ENCODE data around the gene AASS.

AASS gene

GRCh38 chr7:122118757-122119156 is 25.3 kb downstream of the AASS start:
- Histone ChIP-seq H3K4me1 (ENCODE audit: control insufficient read depth in 1 of 2, insufficient read depth in 2 of 2, low read length in 2 of 2) (no peaks in the 10 kb centered on the region), H3K36me3 (ENCODE audit: control insufficient read depth in 1 of 2, insufficient read depth in 2 of 2, low read length in 2 of 2) (peaks cover 13 to 34% of the 10 kb centered on the region in 2 donors), H3K9me3 (ENCODE audit: control insufficient read depth in 1 of 2, low read length in 2 of 2) (no peaks in the 10 kb centered on the region), H3K27ac (ENCODE audit: low read length) (no peak overlapping the region), H3K4me3 (ENCODE audit: low read depth in 1 of 2, low read length in 2 of 2) (no peak overlapping the region), H3K27me3 (ENCODE audit: low read depth, low read length) (no peaks in the 10 kb centered on the region)

- Histone ChIP-seq H3K27ac (ENCODE audit: low read length) (no peak overlapping the region), H3K27me3 (ENCODE audit: low read depth, low read length) (no peaks in the 10 kb centered on the region), H3K4me1 (ENCODE audit: control insufficient read depth in 1 of 2, insufficient read depth in 2 of 2, low read length in 2 of 2) (no peaks in the 10 kb centered on the region), H3K36me3 (ENCODE audit: control insufficient read depth in 1 of 2, insufficient read depth in 2 of 2, low read length in 2 of 2) (peaks cover 9 to 65% of the 10 kb centered on the region in 2 donors), H3K4me3 (ENCODE audit: low read depth in 1 of 2, low read length in 2 of 2) (no peak overlapping the region), H3K9me3 (ENCODE audit: control insufficient read depth in 1 of 2, low read length in 2 of 2) (peaks cover 4 to 12% of the 10 kb centered on the region in 2 donors)
Observed at GRCh38 chr7:122103064-122103463, 41.0 kb downstream of the AASS start.

- no peaks in the 10 kb centered on the region for H3K4me1 ChIP-seq (ENCODE audit: control insufficient read depth in 1 of 2, insufficient read depth in 2 of 2, low read length in 2 of 2)
- H3K9me3 ChIP-seq (ENCODE audit: control insufficient read depth in 1 of 2, low read length in 2 of 2), result peaks cover 0 to 4% of the 10 kb centered on the region in 2 donors
- peaks cover 9 to 40% of the 10 kb centered on the region in 2 donors for H3K36me3 ChIP-seq (ENCODE audit: control insufficient read depth in 1 of 2, insufficient read depth in 2 of 2, low read length in 2 of 2)
- no peak overlapping the region for H3K4me3 ChIP-seq (ENCODE audit: low read depth in 1 of 2, low read length in 2 of 2)
- H3K27ac ChIP-seq (ENCODE audit: low read length), result no peak overlapping the region
- H3K27me3 ChIP-seq (ENCODE audit: low read depth, low read length), result no peaks in the 10 kb centered on the region
Observed at GRCh38 chr7:122100021-122100420, 44.0 kb downstream of the AASS start.

GRCh38 chr7:122095642-122096041 is 48.4 kb downstream of the AASS start:
- Histone ChIP-seq H3K27me3 (ENCODE audit: low read depth, low read length) (no peaks in the 10 kb centered on the region), H3K9me3 (ENCODE audit: control insufficient read depth in 1 of 2, low read length in 2 of 2) (no peaks in the 10 kb centered on the region), H3K4me3 (ENCODE audit: low read depth in 1 of 2, low read length in 2 of 2) (no peak overlapping the region), H3K27ac (ENCODE audit: low read length) (no peak overlapping the region), H3K4me1 (ENCODE audit: control insufficient read depth in 1 of 2, insufficient read depth in 2 of 2, low read length in 2 of 2) (no peaks in the 10 kb centered on the region), H3K36me3 (ENCODE audit: control insufficient read depth in 1 of 2, insufficient read depth in 2 of 2, low read length in 2 of 2) (peaks cover 0 to 20% of the 10 kb centered on the region in 2 donors)

GRCh38 chr7:122094549-122094948 is 49.5 kb downstream of the AASS start:
- no peaks in the 10 kb centered on the region for H3K4me1 ChIP-seq (ENCODE audit: control insufficient read depth in 1 of 2, insufficient read depth in 2 of 2, low read length in 2 of 2)
- H3K36me3 ChIP-seq (ENCODE audit: control insufficient read depth in 1 of 2, insufficient read depth in 2 of 2, low read length in 2 of 2), result peaks cover 8 to 17% of the 10 kb centered on the region in 2 donors
- H3K9me3 ChIP-seq (ENCODE audit: control insufficient read depth in 1 of 2, low read length in 2 of 2), result no peaks in the 10 kb centered on the region
- H3K27ac ChIP-seq (ENCODE audit: low read length), result no peak overlapping the region
- no peak overlapping the region for H3K4me3 ChIP-seq (ENCODE audit: low read depth in 1 of 2, low read length in 2 of 2)
- H3K27me3 ChIP-seq (ENCODE audit: low read depth, low read length), result no peaks in the 10 kb centered on the region

- H3K36me3 ChIP-seq (ENCODE audit: control insufficient read depth in 1 of 2, insufficient read depth in 2 of 2, low read length in 2 of 2), result peaks cover 8 to 20% of the 10 kb centered on the region in 2 donors
- no peaks in the 10 kb centered on the region for H3K9me3 ChIP-seq (ENCODE audit: control insufficient read depth in 1 of 2, low read length in 2 of 2)
- H3K4me3 ChIP-seq (ENCODE audit: low read depth in 1 of 2, low read length in 2 of 2), result no peak overlapping the region
- H3K27ac ChIP-seq (ENCODE audit: low read length), result no peak overlapping the region
- no peaks in the 10 kb centered on the region for H3K4me1 ChIP-seq (ENCODE audit: control insufficient read depth in 1 of 2, insufficient read depth in 2 of 2, low read length in 2 of 2)
- no peaks in the 10 kb centered on the region for H3K27me3 ChIP-seq (ENCODE audit: low read depth, low read length)
Observed at GRCh38 chr7:122092964-122093797, 50.9 kb downstream of the AASS start.

GRCh38 chr7:122082670-122083069 is 61.4 kb downstream of the AASS start:
- no peak overlapping the region for H3K4me3 ChIP-seq (ENCODE audit: low read depth in 1 of 2, low read length in 2 of 2)
- H3K9me3 ChIP-seq (ENCODE audit: control insufficient read depth in 1 of 2, low read length in 2 of 2), result no peaks in the 10 kb centered on the region
- H3K36me3 ChIP-seq (ENCODE audit: control insufficient read depth in 1 of 2, insufficient read depth in 2 of 2, low read length in 2 of 2), result peaks cover 5 to 47% of the 10 kb centered on the region in 2 donors
- no peaks in the 10 kb centered on the region for H3K4me1 ChIP-seq (ENCODE audit: control insufficient read depth in 1 of 2, insufficient read depth in 2 of 2, low read length in 2 of 2)
- no peak overlapping the region for H3K27ac ChIP-seq (ENCODE audit: low read length)
- H3K27me3 ChIP-seq (ENCODE audit: low read depth, low read length), result no peaks in the 10 kb centered on the region

- no peak overlapping the region for H3K27ac ChIP-seq (ENCODE audit: low read length)
- no peaks in the 10 kb centered on the region for H3K4me1 ChIP-seq (ENCODE audit: control insufficient read depth in 1 of 2, insufficient read depth in 2 of 2, low read length in 2 of 2)
- H3K9me3 ChIP-seq (ENCODE audit: control insufficient read depth in 1 of 2, low read length in 2 of 2), result no peaks in the 10 kb centered on the region
- H3K4me3 ChIP-seq (ENCODE audit: low read depth in 1 of 2, low read length in 2 of 2), result no peak overlapping the region
- H3K27me3 ChIP-seq (ENCODE audit: low read depth, low read length), result no peaks in the 10 kb centered on the region
- peaks cover 5 to 48% of the 10 kb centered on the region in 2 donors for H3K36me3 ChIP-seq (ENCODE audit: control insufficient read depth in 1 of 2, insufficient read depth in 2 of 2, low read length in 2 of 2)
Observed at GRCh38 chr7:122082160-122082559, 61.9 kb downstream of the AASS start.

- Histone ChIP-seq H3K9me3 (ENCODE audit: control insufficient read depth in 1 of 2, low read length in 2 of 2) (no peaks in the 10 kb centered on the region), H3K4me3 (ENCODE audit: low read depth in 1 of 2, low read length in 2 of 2) (no peak overlapping the region), H3K36me3 (ENCODE audit: control insufficient read depth in 1 of 2, insufficient read depth in 2 of 2, low read length in 2 of 2) (peaks cover 0 to 47% of the 10 kb centered on the region in 2 donors), H3K27me3 (ENCODE audit: low read depth, low read length) (no peaks in the 10 kb centered on the region), H3K27ac (ENCODE audit: low read length) (no peak overlapping the region), H3K4me1 (ENCODE audit: control insufficient read depth in 1 of 2, insufficient read depth in 2 of 2, low read length in 2 of 2) (no peaks in the 10 kb centered on the region)
Observed at GRCh38 chr7:122073635-122074034, 70.4 kb downstream of the AASS start.

- Histone ChIP-seq H3K27ac (ENCODE audit: low read length) (no peak overlapping the region), H3K9me3 (ENCODE audit: control insufficient read depth in 1 of 2, low read length in 2 of 2) (no peaks in the 10 kb centered on the region), H3K4me1 (ENCODE audit: control insufficient read depth in 1 of 2, insufficient read depth in 2 of 2, low read length in 2 of 2) (no peaks in the 10 kb centered on the region), H3K4me3 (ENCODE audit: low read depth in 1 of 2, low read length in 2 of 2) (no peak overlapping the region), H3K36me3 (ENCODE audit: control insufficient read depth in 1 of 2, insufficient read depth in 2 of 2, low read length in 2 of 2) (peaks cover 0 to 43% of the 10 kb centered on the region in 2 donors), H3K27me3 (ENCODE audit: low read depth, low read length) (no peaks in the 10 kb centered on the region)
Observed at GRCh38 chr7:122072924-122073599, 71.0 kb downstream of the AASS start.

GRCh38 chr7:122072272-122072671 is 71.8 kb downstream of the AASS start:
- H3K9me3 ChIP-seq (ENCODE audit: control insufficient read depth in 1 of 2, low read length in 2 of 2), result no peaks in the 10 kb centered on the region
- H3K4me1 ChIP-seq (ENCODE audit: control insufficient read depth in 1 of 2, insufficient read depth in 2 of 2, low read length in 2 of 2), result no peaks in the 10 kb centered on the region
- no peak overlapping the region for H3K27ac ChIP-seq (ENCODE audit: low read length)
- peaks cover 0 to 35% of the 10 kb centered on the region in 2 donors for H3K36me3 ChIP-seq (ENCODE audit: control insufficient read depth in 1 of 2, insufficient read depth in 2 of 2, low read length in 2 of 2)
- H3K27me3 ChIP-seq (ENCODE audit: low read depth, low read length), result no peaks in the 10 kb centered on the region
- H3K4me3 ChIP-seq (ENCODE audit: low read depth in 1 of 2, low read length in 2 of 2), result no peak overlapping the region

All from muscle layer of duodenum (tissue), 2 donors.